CD14-positive monocyte (primary cell): ENCODE measurements around the gene TBX3. TPM values are rescaled to one million over a fixed set of nuclear protein-coding genes. Genes with fewer than 3 reads are reported as not detected.

Source experiments
- DNase-seq, 3 donors: peaks; one replicate each; pipeline ENCODE4 v3.0.0-alpha.2; 2011 to 2022
- H2AFZ ChIP-seq: 2 replicates; pipeline ENCODE4 v1.6.0; 2012; ENCODE audit warnings: mild to moderate bottlenecking, low read depth, low read length, inconsistent platforms; ENCODE audit not compliant: insufficient read depth, poor library complexity, severe bottlenecking
- H3K27ac ChIP-seq, 2 donors: 1 replicate in 1 of 2; 2 replicates in 1 of 2; pipeline ENCODE4 v1.5.1; 2012 to 2013; ENCODE audit warnings: low read length in 2 of 2, control low read depth in 1 of 2, inconsistent platforms in 1 of 2, low read depth in 1 of 2, mild to moderate bottlenecking in 1 of 2
- H3K27me3 ChIP-seq, 2 donors: one replicate each; pipeline versions ENCODE4 v1.6.0 to v1.6.1; 2011 to 2013; ENCODE audit warnings: low read length in 2 of 2; ENCODE audit not compliant: control insufficient read depth in 2 of 2, insufficient read depth in 2 of 2
- H3K36me3 ChIP-seq, 2 donors: replicated peaks in 1 of 2; 1 replicate in 1 of 2; 2 replicates in 1 of 2; pipeline versions ENCODE4 v1.5.1 to v1.6.1; 2012 to 2013; ENCODE audit warnings: low read length in 2 of 2, control low read depth in 1 of 2, inconsistent platforms in 1 of 2, mild to moderate bottlenecking in 1 of 2; ENCODE audit not compliant: insufficient read depth in 2 of 2, control insufficient read depth in 1 of 2
- H3K4me1 ChIP-seq, 2 donors: 1 replicate in 1 of 2; 2 replicates in 1 of 2; pipeline versions ENCODE4 v1.5.1 to v1.6.1; 2012 to 2013; ENCODE audit warnings: low read length in 2 of 2, control low read depth in 1 of 2, inconsistent platforms in 1 of 2, mild to moderate bottlenecking in 1 of 2, moderate library complexity in 1 of 2; ENCODE audit not compliant: insufficient read depth in 2 of 2, control insufficient read depth in 1 of 2
- H3K4me2 ChIP-seq: replicated peaks from 2 replicates; pipeline ENCODE3; 2012; ENCODE audit warnings: low read length, moderate library complexity, mild to moderate bottlenecking; ENCODE audit not compliant: poor library complexity, severe bottlenecking; ENCODE audit errors: extremely low read depth
- H3K4me3 ChIP-seq, 3 experiments: fragments of 200-600 bp in 1 of 3; sonication (generic) in 1 of 3; replicated peaks in 1 of 3; 1 replicate in 2 of 3; 2 replicates in 1 of 3; pipeline ENCODE4 v1.5.1; 2011 to 2013; ENCODE audit warnings: low read length in 3 of 3, mild to moderate bottlenecking in 3 of 3, control low read depth in 2 of 3, low read depth in 2 of 3, inconsistent platforms in 1 of 3, moderate library complexity in 1 of 3
- H3K79me2 ChIP-seq: 2 replicates; pipeline ENCODE4 v1.6.0; 2012; ENCODE audit warnings: mild to moderate bottlenecking, control low read depth, inconsistent platforms, low read length, moderate library complexity; ENCODE audit not compliant: insufficient read depth
- H3K9ac ChIP-seq: 2 replicates; pipeline ENCODE4 v1.6.0; 2017; ENCODE audit warnings: low read length, mild to moderate bottlenecking; ENCODE audit not compliant: insufficient read depth, poor library complexity, severe bottlenecking
- H3K9me3 ChIP-seq, 2 donors: replicated peaks in 1 of 2; 1 replicate in 1 of 2; 2 replicates in 1 of 2; pipeline versions ENCODE4 v1.5.1 to v1.6.1; 2012 to 2013; ENCODE audit warnings: low read length in 2 of 2, control low read depth in 1 of 2; ENCODE audit not compliant: control insufficient read depth in 1 of 2, insufficient read depth in 1 of 2
- H4K20me1 ChIP-seq: 2 replicates; pipeline ENCODE4 v1.6.0; 2012; ENCODE audit warnings: mild to moderate bottlenecking, low read length, control low read depth, moderate library complexity; ENCODE audit not compliant: insufficient read depth
- H3K27ac Mint-ChIP-seq, 7 donors: one replicate each; pipeline ENCODE4 v1.8.0; 2020; ENCODE audit warnings: mild to moderate bottlenecking in 7 of 7, mixed read lengths in 7 of 7, moderate library complexity in 6 of 7, inconsistent platforms in 2 of 7
- H3K27me3 Mint-ChIP-seq, 3 donors: one replicate each; pipeline ENCODE4 v1.8.0; 2021 to 2022; ENCODE audit warnings: low read depth in 3 of 3, mild to moderate bottlenecking in 3 of 3, mixed read lengths in 3 of 3, moderate library complexity in 3 of 3, inconsistent platforms in 1 of 3
- H3K36me3 Mint-ChIP-seq, 2 donors: one replicate each; pipeline ENCODE4 v1.8.0; 2020; ENCODE audit warnings: mixed read lengths in 2 of 2, inconsistent platforms in 1 of 2, mild to moderate bottlenecking in 1 of 2
- H3K4me1 Mint-ChIP-seq: one replicate; pipeline ENCODE4 v1.8.0; 2020; ENCODE audit warnings: mild to moderate bottlenecking, mixed read lengths
- H3K4me3 Mint-ChIP-seq, 2 donors: one replicate each; pipeline ENCODE4 v1.8.0; 2020; ENCODE audit warnings: mild to moderate bottlenecking in 2 of 2, mixed read lengths in 2 of 2, moderate library complexity in 1 of 2
- H3K9me3 Mint-ChIP-seq, 7 donors: one replicate each; pipeline ENCODE4 v1.8.0; 2020 to 2022; ENCODE audit warnings: mixed read lengths in 7 of 7, mild to moderate bottlenecking in 6 of 7, moderate library complexity in 6 of 7, inconsistent platforms in 2 of 7
- WGBS: methylation state at CpG from one replicate; pipeline ENCODE4 v1.1.5; 2013; ENCODE audit warnings: missing lambda C conversion rate; ENCODE audit not compliant: insufficient coverage; 5-methylcytosine and 5-hydroxymethylcytosine counted together
- intact Hi-C, 2 donors: fragments of 100-400 bp; cut with micrococcal nuclease; formaldehyde crosslinking; loops; one replicate each; pipeline versions ENCODE4 v1.15.0 to v1.15.1; 2023
- polyA plus RNA-seq, 3 donors: library from polyadenylated mRNA; depleted of rRNA in 1 of 3; unstranded in 2 of 3; stranded (reverse) in 1 of 3; fragments of 300-500 nt in 2 of 3; fragments of >200 nt in 1 of 3; fragmentation: Illumina TruSeq in 2 of 3; gene quantifications; 1 replicate in 2 of 3; 2 replicates in 1 of 3; pipeline ENCODE4 v1.2.3, GENCODE V29; 2012 to 2021
- TF ChIP-seq, protein P1 (sequence below): fragments of 200-600 bp; IDR thresholded peaks from one replicate; pipeline ENCODE4 v1.8.0; 2022; ENCODE audit warnings: antibody characterized with exemption, mild to moderate bottlenecking

Gene TBX3
- polyA plus RNA-seq, 3 donors, result 0.04 to 0.13 TPM; not detected in 1

GRCh38 chr12:114701104-114701414, 17.1 kb upstream of the TBX3 start:
- intact Hi-C loops, result no loop called here
- no peaks in the 10 kb centered on the region for H3K36me3 ChIP-seq
- no peaks in the 10 kb centered on the region for H3K4me1 Mint-ChIP-seq
- no peak for DNase-seq
- no peak overlapping the region for H2AFZ ChIP-seq
- H3K4me3 Mint-ChIP-seq, result no peak overlapping the region
- no peaks in the 10 kb centered on the region for H3K79me2 ChIP-seq
- H3K9me3 ChIP-seq, result peaks cover 4 to 36% of the 10 kb centered on the region in 2 donors
- H3K4me3 ChIP-seq, result no peak overlapping the region
- no peak overlapping the region for H3K27ac ChIP-seq
- H3K9me3 Mint-ChIP-seq, result peaks cover 0 to 18% (median 3%) of the 10 kb centered on the region in 7 donors
- H4K20me1 ChIP-seq, result no peaks in the 10 kb centered on the region
- peaks cover 51 to 86% of the 10 kb centered on the region in 2 donors for H3K27me3 ChIP-seq
- TF ChIP-seq, protein P1, sequence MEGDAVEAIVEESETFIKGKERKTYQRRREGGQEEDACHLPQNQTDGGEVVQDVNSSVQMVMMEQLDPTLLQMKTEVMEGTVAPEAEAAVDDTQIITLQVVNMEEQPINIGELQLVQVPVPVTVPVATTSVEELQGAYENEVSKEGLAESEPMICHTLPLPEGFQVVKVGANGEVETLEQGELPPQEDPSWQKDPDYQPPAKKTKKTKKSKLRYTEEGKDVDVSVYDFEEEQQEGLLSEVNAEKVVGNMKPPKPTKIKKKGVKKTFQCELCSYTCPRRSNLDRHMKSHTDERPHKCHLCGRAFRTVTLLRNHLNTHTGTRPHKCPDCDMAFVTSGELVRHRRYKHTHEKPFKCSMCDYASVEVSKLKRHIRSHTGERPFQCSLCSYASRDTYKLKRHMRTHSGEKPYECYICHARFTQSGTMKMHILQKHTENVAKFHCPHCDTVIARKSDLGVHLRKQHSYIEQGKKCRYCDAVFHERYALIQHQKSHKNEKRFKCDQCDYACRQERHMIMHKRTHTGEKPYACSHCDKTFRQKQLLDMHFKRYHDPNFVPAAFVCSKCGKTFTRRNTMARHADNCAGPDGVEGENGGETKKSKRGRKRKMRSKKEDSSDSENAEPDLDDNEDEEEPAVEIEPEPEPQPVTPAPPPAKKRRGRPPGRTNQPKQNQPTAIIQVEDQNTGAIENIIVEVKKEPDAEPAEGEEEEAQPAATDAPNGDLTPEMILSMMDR, result no peak
- no peak overlapping the region for H3K4me2 ChIP-seq
- no peak overlapping the region for H3K9ac ChIP-seq
- H3K4me1 ChIP-seq, result no peaks in the 10 kb centered on the region
- H3K27ac Mint-ChIP-seq, result no peak overlapping the region
- whole genome bisulfite sequencing, result 17% methylated on average over 1 of the region's 3 CpGs
- H3K36me3 Mint-ChIP-seq, result no peaks in the 10 kb centered on the region
- H3K27me3 Mint-ChIP-seq, result peaks cover 78 to 86% (median 86%) of the 10 kb centered on the region in 3 donors

GRCh38 chr12:114700392-114701103, 16.6 kb upstream of the TBX3 start:
- WGBS, result under 1% methylated on average over 23 of the region's 33 CpGs
- no peak overlapping the region for H3K4me3 ChIP-seq
- no peak for DNase-seq
- H3K4me1 ChIP-seq, result no peaks in the 10 kb centered on the region
- H3K9ac ChIP-seq, result no peak overlapping the region
- intact Hi-C loops, result no loop called here
- H3K27me3 ChIP-seq, result peaks cover 56 to 92% of the 10 kb centered on the region in 2 donors
- H3K27ac ChIP-seq, result no peak overlapping the region
- no peak overlapping the region for H2AFZ ChIP-seq
- TF ChIP-seq, protein P1, result no peak
- peaks cover 4 to 36% of the 10 kb centered on the region in 2 donors for H3K9me3 ChIP-seq
- peaks cover 0 to 18% (median 3%) of the 10 kb centered on the region in 7 donors for H3K9me3 Mint-ChIP-seq
- no peak overlapping the region for H3K4me2 ChIP-seq
- H3K79me2 ChIP-seq, result no peaks in the 10 kb centered on the region
- no peaks in the 10 kb centered on the region for H3K4me1 Mint-ChIP-seq
- peaks cover 84 to 89% (median 88%) of the 10 kb centered on the region in 3 donors for H3K27me3 Mint-ChIP-seq
- H4K20me1 ChIP-seq, result no peaks in the 10 kb centered on the region
- H3K36me3 ChIP-seq, result no peaks in the 10 kb centered on the region
- H3K4me3 Mint-ChIP-seq, result peak overlapping the region in 1 of 2 donors; percentile 80
- H3K27ac Mint-ChIP-seq, result peak overlapping the region in 2 of 7 donors; percentile 33 to 58
- H3K36me3 Mint-ChIP-seq, result no peaks in the 10 kb centered on the region
